Measurements from ENCODE around the gene TREM2. TPM values are rescaled to one million over a fixed set of nuclear protein-coding genes. Genes with fewer than 3 reads are reported as not detected.
"Not testable (repeated sequence)": the region's sequence is repeated elsewhere in the genome, so short reads cannot be mapped to it uniquely, and the experiment has no call there.

TREM2 gene
- total RNA-seq, 1 experiment from 2014 or later: 0.61 TPM

GRCh38 chr6:41153451-41153850, 9.5 kb downstream of the TREM2 start:
- H3K9me3 ChIP-seq (replicated peaks): no peaks in the 10 kb centered on the region; the same call in 1 of the 2 replicates
- no peak overlapping the region for H3K27ac ChIP-seq
- H3K4me1 ChIP-seq: peaks cover 15% of the 10 kb centered on the region
- H3K4me3 ChIP-seq: no peak overlapping the region
- no peak for DNase-seq
- no peaks in the 10 kb centered on the region for H3K36me3 ChIP-seq
- no peaks in the 10 kb centered on the region for H3K27me3 ChIP-seq

DNA sequence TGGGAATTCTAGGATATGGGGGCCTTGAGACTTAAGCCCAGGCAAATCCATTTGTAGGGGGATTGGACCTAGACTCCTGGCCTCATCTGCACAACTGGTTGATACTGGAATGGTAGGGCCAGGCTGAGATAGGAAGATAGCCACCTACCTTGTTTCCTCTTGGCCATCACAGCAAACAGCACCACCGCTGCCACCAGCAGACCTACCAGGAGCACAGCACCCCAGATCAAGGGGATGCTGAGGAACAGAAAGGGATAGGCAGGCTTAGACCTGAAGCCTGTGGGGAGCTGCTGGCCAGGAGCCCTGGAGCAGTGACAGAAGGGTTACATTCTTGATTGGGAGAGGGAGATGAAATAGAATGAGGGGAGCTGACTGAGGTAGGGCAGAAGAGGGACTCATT, 12.2 kb downstream of the TREM2 start:
- no peak overlapping the region for H3K4me3 ChIP-seq
- H3K27me3 ChIP-seq: no peaks in the 10 kb centered on the region
- H3K27ac ChIP-seq: no peak overlapping the region
- DNase-seq: no peak
- no peaks in the 10 kb centered on the region; the same call in 1 of the 2 replicates for H3K9me3 ChIP-seq (replicated peaks)
- H3K36me3 ChIP-seq: no peaks in the 10 kb centered on the region
- H3K4me1 ChIP-seq: peaks cover 12% of the 10 kb centered on the region

- DNase-seq: no peak
- H3K36me3 ChIP-seq: no peaks in the 10 kb centered on the region
- H3K4me1 ChIP-seq: no peaks in the 10 kb centered on the region
- H3K9me3 ChIP-seq (replicated peaks): no peaks in the 10 kb centered on the region; the same call in 1 of the 2 replicates
- no peak overlapping the region for H3K27ac ChIP-seq
- no peak overlapping the region for H3K4me3 ChIP-seq
- H3K27me3 ChIP-seq: no peaks in the 10 kb centered on the region
These were observed 15.0 kb downstream of the TREM2 start for GRCh38 chr6:41147917-41148316.

DNA sequence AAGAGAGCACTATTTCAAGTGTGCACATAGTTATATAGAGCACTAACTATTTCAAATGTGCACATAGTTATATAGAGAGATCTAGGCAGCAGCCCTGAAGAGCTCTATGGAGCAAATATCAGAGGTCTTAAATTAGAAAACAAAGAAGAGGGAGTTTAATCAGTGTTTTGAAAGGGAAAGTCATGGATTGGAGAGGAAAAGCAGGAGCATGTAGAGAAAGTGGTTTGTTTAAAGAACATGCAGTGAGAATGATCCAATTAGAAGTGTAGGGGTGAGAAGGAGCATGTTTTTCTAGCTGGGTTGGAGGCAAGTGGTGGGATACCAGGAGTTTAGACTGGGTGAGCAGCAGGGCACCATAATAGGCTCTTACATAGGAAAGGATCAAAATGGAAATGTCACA, 26.0 kb downstream of the TREM2 start:
- no peaks in the 10 kb centered on the region for H3K27me3 ChIP-seq
- no peaks in the 10 kb centered on the region for H3K9me3 ChIP-seq (replicated peaks)
- no peak overlapping the region for H3K4me3 ChIP-seq
- no peak for DNase-seq
- no peak overlapping the region for H3K27ac ChIP-seq
- H3K4me1 ChIP-seq: no peaks in the 10 kb centered on the region
- H3K36me3 ChIP-seq: no peaks in the 10 kb centered on the region

GRCh38 chr6:41135062-41135832, 27.7 kb downstream of the TREM2 start:
- no peak for DNase-seq
- H3K27me3 ChIP-seq: no peaks in the 10 kb centered on the region
- H3K36me3 ChIP-seq: no peaks in the 10 kb centered on the region
- no peaks in the 10 kb centered on the region for H3K4me1 ChIP-seq
- H3K27ac ChIP-seq: no peak overlapping the region
- no peak overlapping the region for H3K4me3 ChIP-seq
- no peaks in the 10 kb centered on the region for H3K9me3 ChIP-seq (replicated peaks)

DNA sequence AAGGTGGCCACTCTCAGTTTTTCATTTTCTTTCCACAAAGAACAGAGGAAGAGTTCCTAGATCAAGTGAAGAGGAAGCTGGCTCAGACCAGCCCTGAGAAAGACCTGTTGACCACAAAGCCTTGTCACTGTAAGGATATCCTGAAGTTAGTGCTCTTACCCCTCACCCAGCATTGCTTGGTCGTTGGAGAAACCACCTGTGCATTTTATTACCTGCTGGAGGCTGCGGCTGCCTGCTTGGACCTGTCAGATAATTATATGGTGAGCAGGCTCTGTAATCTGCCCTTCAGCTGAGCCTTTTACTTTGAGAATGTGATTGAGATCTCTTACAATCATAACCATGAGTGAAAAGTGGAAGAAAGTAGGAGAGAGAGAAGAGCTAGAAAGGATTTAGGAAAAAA, 30.7 kb downstream of the TREM2 start:
- no peak overlapping the region for H3K27ac ChIP-seq
- no peaks in the 10 kb centered on the region for H3K4me1 ChIP-seq
- no peak overlapping the region for H3K4me3 ChIP-seq
- no peak for DNase-seq
- H3K36me3 ChIP-seq: no peaks in the 10 kb centered on the region
- no peaks in the 10 kb centered on the region for H3K9me3 ChIP-seq (replicated peaks)
- no peaks in the 10 kb centered on the region for H3K27me3 ChIP-seq

DNA sequence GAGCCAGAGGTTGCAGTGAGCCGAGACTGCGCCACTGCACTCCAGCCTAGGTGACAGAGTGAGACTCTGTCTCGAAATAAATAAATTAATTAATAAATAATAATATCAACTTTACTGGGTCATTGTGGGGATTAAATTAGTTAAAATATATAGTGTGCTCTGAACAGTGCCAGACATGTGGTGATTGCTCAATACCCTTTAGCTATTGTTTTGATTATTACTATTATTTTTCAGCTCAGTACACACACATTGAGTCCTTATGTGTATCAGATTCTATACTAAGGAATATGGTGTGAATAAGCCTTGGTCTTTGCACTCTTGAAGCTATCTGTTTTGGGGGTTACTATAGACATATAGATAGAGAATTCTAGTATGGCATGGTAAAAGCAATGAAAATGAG, 37.6 kb downstream of the TREM2 start:
- no peaks in the 10 kb centered on the region for H3K9me3 ChIP-seq (replicated peaks)
- no peak overlapping the region for H3K27ac ChIP-seq
- no peaks in the 10 kb centered on the region for H3K4me1 ChIP-seq
- H3K36me3 ChIP-seq: no peaks in the 10 kb centered on the region
- H3K27me3 ChIP-seq: no peaks in the 10 kb centered on the region
- no peak overlapping the region for H3K4me3 ChIP-seq
- DNase-seq: no peak

DNA sequence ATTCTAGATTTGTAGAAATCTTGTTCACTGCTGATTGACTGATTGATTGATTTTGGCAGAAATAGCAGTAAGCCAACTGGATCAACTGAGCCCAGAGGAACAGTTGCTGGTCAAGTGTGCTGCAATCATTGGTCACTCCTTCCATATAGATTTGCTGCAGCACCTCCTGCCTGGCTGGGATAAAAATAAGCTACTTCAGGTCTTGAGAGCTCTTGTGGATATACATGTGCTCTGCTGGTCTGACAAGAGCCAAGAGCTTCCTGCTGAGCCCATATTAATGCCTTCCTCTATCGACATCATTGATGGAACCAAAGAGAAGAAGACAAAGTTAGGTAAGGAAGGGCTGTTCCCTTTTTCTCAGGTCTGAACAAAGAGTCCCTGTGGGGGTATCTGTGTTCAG, 40.0 kb downstream of the TREM2 start:
- Histone ChIP-seq H3K27me3 (no peaks in the 10 kb centered on the region), H3K9me3 (replicated peaks) (no peaks in the 10 kb centered on the region), H3K27ac (no peak overlapping the region), H3K36me3 (no peaks in the 10 kb centered on the region), H3K4me3 (no peak overlapping the region), H3K4me1 (0 out of 2 replicates have a peak, but pooled peaks cover 3% of the 10 kb centered on the region)
- no peak for DNase-seq

DNA sequence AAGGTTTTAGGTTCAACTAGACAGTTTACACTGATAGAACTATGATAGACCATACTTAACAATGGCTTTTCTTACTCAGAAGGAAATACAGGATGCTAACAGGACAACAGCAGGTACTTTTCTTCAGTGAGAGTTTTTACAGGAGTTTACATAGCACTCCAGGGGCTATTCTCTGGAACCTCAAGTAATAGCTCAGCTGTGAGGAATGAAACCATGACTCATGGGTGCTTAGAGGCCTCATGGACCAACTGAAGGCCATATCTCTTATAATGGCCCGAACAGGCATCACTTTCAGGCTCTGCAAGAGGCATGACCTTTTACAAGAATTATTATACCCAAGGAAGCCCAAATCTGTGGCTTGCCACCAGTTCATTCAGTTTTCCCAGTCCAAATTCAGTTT, 40.5 kb downstream of the TREM2 start:
- H3K9me3 ChIP-seq (replicated peaks): no peaks in the 10 kb centered on the region
- H3K4me3 ChIP-seq: no peak overlapping the region
- no peak overlapping the region for H3K27ac ChIP-seq
- DNase-seq: no peak
- no peaks in the 10 kb centered on the region for H3K36me3 ChIP-seq
- H3K4me1 ChIP-seq: 0 out of 2 replicates have a peak, but pooled peaks cover 5% of the 10 kb centered on the region
- H3K27me3 ChIP-seq: no peaks in the 10 kb centered on the region

DNA sequence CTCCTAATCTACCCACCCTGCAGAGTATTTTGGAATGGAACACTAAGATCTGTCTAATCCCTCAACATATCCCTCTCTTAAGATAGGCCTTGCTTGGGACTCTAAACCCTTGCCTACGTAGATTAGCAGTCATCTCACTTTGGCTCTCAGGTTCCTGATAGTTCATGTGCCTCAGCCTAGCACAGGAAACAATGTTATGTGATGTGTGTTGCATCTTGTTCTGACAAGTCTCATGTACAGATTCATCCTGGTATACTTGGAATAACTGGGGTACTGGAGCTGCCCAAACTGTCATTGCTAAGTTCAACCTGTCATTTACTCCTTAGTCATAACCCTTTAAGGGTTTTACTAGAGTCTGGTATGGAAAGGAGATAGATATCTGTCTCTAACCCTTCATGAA, 42.9 kb downstream of the TREM2 start:
- no peaks in the 10 kb centered on the region for H3K9me3 ChIP-seq (replicated peaks)
- H3K27ac ChIP-seq: no peak overlapping the region
- H3K27me3 ChIP-seq: no peaks in the 10 kb centered on the region
- 0 out of 2 replicates have a peak, but pooled peaks cover 5% of the 10 kb centered on the region for H3K4me1 ChIP-seq
- DNase-seq: no peak
- H3K4me3 ChIP-seq: no peak overlapping the region
- no peaks in the 10 kb centered on the region for H3K36me3 ChIP-seq

DNA sequence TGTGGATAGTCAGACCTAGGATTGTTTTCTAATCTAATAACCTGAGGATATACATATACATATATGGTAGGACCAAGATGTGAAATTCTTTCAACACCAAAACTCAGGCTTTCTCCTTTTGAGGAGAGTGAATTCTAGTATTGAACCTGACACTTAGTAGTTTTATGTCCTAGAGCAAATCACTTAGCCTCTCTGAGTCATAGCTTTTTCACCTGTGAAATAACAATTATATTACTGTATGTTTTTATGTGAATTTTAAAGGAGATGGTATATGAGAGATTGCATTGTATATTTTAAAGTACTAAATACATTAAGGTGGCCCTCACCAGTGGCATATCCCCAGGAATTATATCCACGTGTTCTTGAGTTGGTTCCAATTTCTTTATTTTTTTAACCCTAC, 43.4 kb downstream of the TREM2 start:
- Histone ChIP-seq H3K27ac (no peak overlapping the region), H3K4me3 (no peak overlapping the region), H3K36me3 (no peaks in the 10 kb centered on the region), H3K9me3 (replicated peaks) (no peaks in the 10 kb centered on the region), H3K4me1 (0 out of 2 replicates have a peak, but pooled peaks cover 5% of the 10 kb centered on the region), H3K27me3 (no peaks in the 10 kb centered on the region)
- no peak for DNase-seq

- not testable (repeated sequence) for H3K4me3 ChIP-seq; H3K27ac ChIP-seq; DNase-seq; H3K4me1 ChIP-seq; H3K9me3 ChIP-seq (replicated peaks); H3K36me3 ChIP-seq; H3K27me3 ChIP-seq
These were observed 47.9 kb downstream of the TREM2 start for GRCh38 chr6:41115027-41115426.

GRCh38 chr6:41111017-41111416, 51.9 kb downstream of the TREM2 start:
- Histone ChIP-seq H3K4me1 (no peaks in the 10 kb centered on the region), H3K27ac (no peak overlapping the region), H3K4me3 (no peak overlapping the region), H3K27me3 (no peaks in the 10 kb centered on the region), H3K36me3 (no peaks in the 10 kb centered on the region), H3K9me3 (replicated peaks) (no peaks in the 10 kb centered on the region)
- no peak for DNase-seq

All from SJCRH30 (cell line).